ENCODE data around the gene ZSCAN1.

DNA sequence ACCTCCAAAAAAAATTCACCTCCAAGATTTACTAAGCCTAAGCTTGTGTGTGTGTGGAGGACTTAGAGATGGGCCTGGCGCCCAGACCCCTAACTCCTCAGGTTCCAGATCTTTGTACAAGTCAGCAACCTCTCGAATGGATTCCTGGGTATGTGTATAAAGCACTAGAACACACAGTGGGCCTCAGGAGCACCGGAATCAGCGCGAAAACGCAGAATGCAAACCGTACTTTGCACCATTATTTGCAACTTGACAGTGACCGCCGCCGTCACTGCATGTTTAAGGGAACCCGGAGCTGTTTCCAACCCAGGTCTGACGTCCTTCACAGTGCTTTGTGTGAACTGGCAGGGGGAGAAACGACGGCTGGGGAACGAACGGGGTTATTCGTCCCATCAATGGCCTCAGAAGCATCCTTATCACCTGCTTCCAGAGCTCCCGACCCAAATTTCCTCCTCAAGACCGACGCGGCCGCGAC lies 31.9 kb upstream of the ZSCAN1 start:
- no peak for TF ChIP-seq TEAD4 (IDR thresholded peaks at IDR 0.05; ENCODE audit: borderline replicate concordance, insufficient read depth)
- TF ChIP-seq MEF2A (IDR thresholded peaks at IDR 0.05; ENCODE audit: borderline replicate concordance, low read depth), result no peak
- no peak for TF ChIP-seq RXRA (IDR thresholded peaks at IDR 0.05; ENCODE audit: borderline replicate concordance, low read depth)
- TF ChIP-seq POLR2AphosphoS5 (IDR thresholded peaks at IDR 0.05; ENCODE audit: low read depth, low read length), result no peak
- TF ChIP-seq CTCF (IDR thresholded peaks at IDR 0.05), result no peak
- TF ChIP-seq REST (IDR thresholded peaks at IDR 0.05; ENCODE audit: low read depth, low read length), result no peak
- no peak for TF ChIP-seq GATA2 (CRISPR knock-in tag; IDR thresholded peaks at IDR 0.05)
- no peak for TF ChIP-seq NRF1 (IDR thresholded peaks at IDR 0.05; ENCODE audit: low read depth, low read length)
- no peak for TF ChIP-seq EZH2phosphoT487 (IDR thresholded peaks at IDR 0.05; ENCODE audit: borderline replicate concordance, low read depth)
- no peak for TF ChIP-seq SIN3A (IDR thresholded peaks at IDR 0.05; ENCODE audit: borderline replicate concordance, low read depth, low read length)
- no peak for TF ChIP-seq NFIC (IDR thresholded peaks at IDR 0.05; ENCODE audit: borderline replicate concordance)

All from SK-N-SH (cell line).